ENCODE measurements around the gene KIF26B.

The KIF26B gene

GRCh38 chr1:245246433-245246832 is 91.6 kb downstream of the KIF26B start:
- H3K4me1 ChIP-seq (ENCODE audit: low read length) = no peaks in the 10 kb centered on the region
- no peak overlapping the region for H3K4me3 ChIP-seq (ENCODE audit: low read length)
- no peak overlapping the region for H3K27ac ChIP-seq (ENCODE audit: low read length)
- H3K27me3 ChIP-seq (ENCODE audit: low read depth, low read length) = peaks cover 38% of the 10 kb centered on the region
- H3K9me3 ChIP-seq (ENCODE audit: insufficient read depth, low read length) = no peaks in the 10 kb centered on the region
- H3K79me2 ChIP-seq (ENCODE audit: low read length) = no peaks in the 10 kb centered on the region
- no peak overlapping the region for H3K9ac ChIP-seq (ENCODE audit: low read length)
- H3K36me3 ChIP-seq (replicated peaks; ENCODE audit: low read depth, low read length) = no peaks in the 10 kb centered on the region
- H3K4me2 ChIP-seq (ENCODE audit: low read length) = no peak overlapping the region
- TF ChIP-seq, protein P1, sequence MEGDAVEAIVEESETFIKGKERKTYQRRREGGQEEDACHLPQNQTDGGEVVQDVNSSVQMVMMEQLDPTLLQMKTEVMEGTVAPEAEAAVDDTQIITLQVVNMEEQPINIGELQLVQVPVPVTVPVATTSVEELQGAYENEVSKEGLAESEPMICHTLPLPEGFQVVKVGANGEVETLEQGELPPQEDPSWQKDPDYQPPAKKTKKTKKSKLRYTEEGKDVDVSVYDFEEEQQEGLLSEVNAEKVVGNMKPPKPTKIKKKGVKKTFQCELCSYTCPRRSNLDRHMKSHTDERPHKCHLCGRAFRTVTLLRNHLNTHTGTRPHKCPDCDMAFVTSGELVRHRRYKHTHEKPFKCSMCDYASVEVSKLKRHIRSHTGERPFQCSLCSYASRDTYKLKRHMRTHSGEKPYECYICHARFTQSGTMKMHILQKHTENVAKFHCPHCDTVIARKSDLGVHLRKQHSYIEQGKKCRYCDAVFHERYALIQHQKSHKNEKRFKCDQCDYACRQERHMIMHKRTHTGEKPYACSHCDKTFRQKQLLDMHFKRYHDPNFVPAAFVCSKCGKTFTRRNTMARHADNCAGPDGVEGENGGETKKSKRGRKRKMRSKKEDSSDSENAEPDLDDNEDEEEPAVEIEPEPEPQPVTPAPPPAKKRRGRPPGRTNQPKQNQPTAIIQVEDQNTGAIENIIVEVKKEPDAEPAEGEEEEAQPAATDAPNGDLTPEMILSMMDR (IDR thresholded peaks at IDR 0.05; ENCODE audit: low read depth, low read length) = no peak
- TF ChIP-seq EZH2phosphoT487 (IDR thresholded peaks at IDR 0.05; ENCODE audit: low read depth) = no peak
- H2AFZ ChIP-seq (ENCODE audit: low read depth, low read length) = no peak overlapping the region
- no peaks in the 10 kb centered on the region for H4K20me1 ChIP-seq (ENCODE audit: insufficient read depth, low read length)

- H3K4me3 ChIP-seq (ENCODE audit: low read length) = no peak overlapping the region
- H3K4me1 ChIP-seq (ENCODE audit: low read length) = no peaks in the 10 kb centered on the region
- peaks cover 36% of the 10 kb centered on the region for H3K27me3 ChIP-seq (ENCODE audit: low read depth, low read length)
These were observed 92.6 kb downstream of the KIF26B start for GRCh38 chr1:245247356-245247755.

DNA sequence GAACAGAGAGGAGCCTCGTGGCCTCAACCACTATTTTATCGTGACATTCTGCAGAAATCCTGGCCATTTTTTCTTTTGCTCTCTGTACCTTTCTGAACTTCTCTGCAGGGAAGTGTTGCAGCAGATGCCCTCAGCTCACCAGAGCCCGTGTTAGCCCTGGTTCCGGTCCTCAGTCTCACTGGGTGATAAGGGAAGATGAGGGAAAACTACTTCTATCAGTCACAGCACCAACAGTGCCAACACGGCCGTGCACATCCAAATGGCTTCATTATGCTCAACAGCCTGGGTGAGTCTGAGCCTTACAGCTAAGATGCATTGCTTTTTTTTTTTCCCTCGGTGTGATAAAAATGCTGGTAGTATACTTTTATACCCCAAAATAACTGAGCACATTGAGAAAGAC is 93.0 kb downstream of the KIF26B start:
- TF ChIP-seq, protein P1 (IDR thresholded peaks at IDR 0.05; ENCODE audit: low read depth, low read length) = no peak
- TF ChIP-seq EZH2phosphoT487 (IDR thresholded peaks at IDR 0.05; ENCODE audit: low read depth) = no peak
- peaks cover 6% of the 10 kb centered on the region for H3K9me3 ChIP-seq (ENCODE audit: insufficient read depth, low read length)
- no peak overlapping the region for H3K4me2 ChIP-seq (ENCODE audit: low read length)
- no peak overlapping the region for H3K9ac ChIP-seq (ENCODE audit: low read length)
- H3K4me3 ChIP-seq (ENCODE audit: low read length) = no peak overlapping the region
- H3K36me3 ChIP-seq (replicated peaks; ENCODE audit: low read depth, low read length) = no peaks in the 10 kb centered on the region
- peaks cover 34% of the 10 kb centered on the region for H3K27me3 ChIP-seq (ENCODE audit: low read depth, low read length)
- H3K27ac ChIP-seq (ENCODE audit: low read length) = no peak overlapping the region
- no peaks in the 10 kb centered on the region for H3K4me1 ChIP-seq (ENCODE audit: low read length)
- H2AFZ ChIP-seq (ENCODE audit: low read depth, low read length) = no peak overlapping the region
- no peaks in the 10 kb centered on the region for H3K79me2 ChIP-seq (ENCODE audit: low read length)
- H4K20me1 ChIP-seq (ENCODE audit: insufficient read depth, low read length) = no peaks in the 10 kb centered on the region

More at GRCh38 chr1:245247356-245247755, 92.6 kb downstream of the KIF26B start:
- Histone ChIP-seq H3K9ac (ENCODE audit: low read length) (no peak overlapping the region), H3K36me3 (replicated peaks; ENCODE audit: low read depth, low read length) (no peaks in the 10 kb centered on the region), H3K4me2 (ENCODE audit: low read length) (no peak overlapping the region), H3K79me2 (ENCODE audit: low read length) (no peaks in the 10 kb centered on the region), H3K27ac (ENCODE audit: low read length) (no peak overlapping the region), H4K20me1 (ENCODE audit: insufficient read depth, low read length) (no peaks in the 10 kb centered on the region), H3K9me3 (ENCODE audit: insufficient read depth, low read length) (peaks cover 2% of the 10 kb centered on the region), H2AFZ (ENCODE audit: low read depth, low read length) (no peak overlapping the region)
- TF ChIP-seq, protein P1 (IDR thresholded peaks at IDR 0.05; ENCODE audit: low read depth, low read length) = no peak
- TF ChIP-seq EZH2phosphoT487 (IDR thresholded peaks at IDR 0.05; ENCODE audit: low read depth) = no peak

DNA sequence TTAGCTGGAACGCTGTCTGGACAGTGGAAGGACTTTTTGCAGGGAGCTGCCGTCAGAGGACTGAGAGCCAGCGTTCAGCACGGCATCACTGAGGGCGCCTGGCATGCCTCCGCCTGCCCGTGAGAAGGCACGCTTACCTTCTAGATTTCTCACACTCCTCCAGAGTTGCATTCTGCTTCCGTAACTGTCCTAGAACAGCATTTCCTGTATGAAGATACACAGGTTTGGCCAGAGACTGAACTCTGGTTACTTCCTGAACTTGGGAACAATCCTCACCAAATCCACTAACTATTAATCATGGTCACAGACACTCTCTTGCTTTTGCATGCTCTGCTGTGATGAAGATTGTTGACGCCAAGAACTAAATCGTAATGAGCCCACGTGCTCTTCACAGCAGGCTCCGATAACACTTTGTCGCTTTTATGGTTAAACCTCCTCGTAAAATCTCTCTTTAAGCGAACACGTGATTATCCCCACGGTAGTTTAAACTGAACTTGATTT is 93.5 kb downstream of the KIF26B start:
- Histone ChIP-seq H3K9ac (ENCODE audit: low read length) (no peak overlapping the region), H4K20me1 (ENCODE audit: insufficient read depth, low read length) (no peaks in the 10 kb centered on the region), H3K4me3 (ENCODE audit: low read length) (no peak overlapping the region), H3K36me3 (replicated peaks; ENCODE audit: low read depth, low read length) (no peaks in the 10 kb centered on the region), H3K4me1 (ENCODE audit: low read length) (no peaks in the 10 kb centered on the region), H3K4me2 (ENCODE audit: low read length) (no peak overlapping the region), H3K27me3 (ENCODE audit: low read depth, low read length) (peaks cover 31% of the 10 kb centered on the region), H3K9me3 (ENCODE audit: insufficient read depth, low read length) (peaks cover 6% of the 10 kb centered on the region), H2AFZ (ENCODE audit: low read depth, low read length) (no peak overlapping the region), H3K79me2 (ENCODE audit: low read length) (no peaks in the 10 kb centered on the region), H3K27ac (ENCODE audit: low read length) (no peak overlapping the region)
- TF ChIP-seq EZH2phosphoT487 (IDR thresholded peaks at IDR 0.05; ENCODE audit: low read depth) = no peak
- TF ChIP-seq, protein P1 (IDR thresholded peaks at IDR 0.05; ENCODE audit: low read depth, low read length) = no peak

Measured in OCI-LY3 (cell line).